ENCODE results near the gene MTCL3.

Gene MTCL3

DNA sequence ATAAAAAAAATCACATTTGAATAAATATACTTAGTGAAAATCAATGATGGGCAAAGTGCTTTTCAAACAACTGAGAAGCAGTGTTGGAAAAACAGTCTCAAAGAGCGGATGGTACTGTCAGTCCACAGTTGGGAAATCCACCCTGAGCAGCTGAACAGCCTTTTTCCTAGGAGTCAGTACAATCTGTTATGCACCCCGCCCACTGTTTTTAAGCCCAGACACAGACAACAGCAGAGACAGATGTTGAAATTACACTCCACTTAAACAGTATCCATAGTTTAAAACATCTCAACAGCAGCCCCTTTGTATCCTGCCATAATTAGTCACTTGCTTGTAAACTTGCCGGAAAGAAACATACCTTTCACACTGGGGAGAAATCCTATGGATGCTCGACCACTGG lies 60.3 kb downstream of the MTCL3 start:
- no peak overlapping the region for H3K4me3 ChIP-seq (ENCODE audit: low read depth, low read length)
- DNase-seq (ENCODE audit: low read depth): no peak
- TF ChIP-seq, protein P1, sequence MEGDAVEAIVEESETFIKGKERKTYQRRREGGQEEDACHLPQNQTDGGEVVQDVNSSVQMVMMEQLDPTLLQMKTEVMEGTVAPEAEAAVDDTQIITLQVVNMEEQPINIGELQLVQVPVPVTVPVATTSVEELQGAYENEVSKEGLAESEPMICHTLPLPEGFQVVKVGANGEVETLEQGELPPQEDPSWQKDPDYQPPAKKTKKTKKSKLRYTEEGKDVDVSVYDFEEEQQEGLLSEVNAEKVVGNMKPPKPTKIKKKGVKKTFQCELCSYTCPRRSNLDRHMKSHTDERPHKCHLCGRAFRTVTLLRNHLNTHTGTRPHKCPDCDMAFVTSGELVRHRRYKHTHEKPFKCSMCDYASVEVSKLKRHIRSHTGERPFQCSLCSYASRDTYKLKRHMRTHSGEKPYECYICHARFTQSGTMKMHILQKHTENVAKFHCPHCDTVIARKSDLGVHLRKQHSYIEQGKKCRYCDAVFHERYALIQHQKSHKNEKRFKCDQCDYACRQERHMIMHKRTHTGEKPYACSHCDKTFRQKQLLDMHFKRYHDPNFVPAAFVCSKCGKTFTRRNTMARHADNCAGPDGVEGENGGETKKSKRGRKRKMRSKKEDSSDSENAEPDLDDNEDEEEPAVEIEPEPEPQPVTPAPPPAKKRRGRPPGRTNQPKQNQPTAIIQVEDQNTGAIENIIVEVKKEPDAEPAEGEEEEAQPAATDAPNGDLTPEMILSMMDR (IDR thresholded peaks at IDR 0.05; ENCODE audit: insufficient read depth, low read depth, low read length, missing control alignments): no peak

GRCh38 chr6:127458222-127458621 lies 60.9 kb downstream of the MTCL3 start:
- H3K4me3 ChIP-seq (ENCODE audit: low read depth, low read length): no peak overlapping the region
- TF ChIP-seq, protein P1 (IDR thresholded peaks at IDR 0.05; ENCODE audit: insufficient read depth, low read depth, low read length, missing control alignments): no peak
- DNase-seq (ENCODE audit: low read depth): no peak

- TF ChIP-seq, protein P1 (IDR thresholded peaks at IDR 0.05; ENCODE audit: insufficient read depth, low read depth, low read length, missing control alignments): no peak
- DNase-seq (ENCODE audit: low read depth): no peak
- H3K4me3 ChIP-seq (ENCODE audit: low read depth, low read length): no peak overlapping the region
These were observed 61.6 kb downstream of the MTCL3 start for GRCh38 chr6:127457456-127458064.

- TF ChIP-seq, protein P1 (IDR thresholded peaks at IDR 0.05; ENCODE audit: insufficient read depth, low read depth, low read length, missing control alignments): no peak
- no peak overlapping the region for H3K4me3 ChIP-seq (ENCODE audit: low read depth, low read length)
- no peak for DNase-seq (ENCODE audit: low read depth)
These were observed 62.7 kb downstream of the MTCL3 start for GRCh38 chr6:127456465-127456864.

DNA sequence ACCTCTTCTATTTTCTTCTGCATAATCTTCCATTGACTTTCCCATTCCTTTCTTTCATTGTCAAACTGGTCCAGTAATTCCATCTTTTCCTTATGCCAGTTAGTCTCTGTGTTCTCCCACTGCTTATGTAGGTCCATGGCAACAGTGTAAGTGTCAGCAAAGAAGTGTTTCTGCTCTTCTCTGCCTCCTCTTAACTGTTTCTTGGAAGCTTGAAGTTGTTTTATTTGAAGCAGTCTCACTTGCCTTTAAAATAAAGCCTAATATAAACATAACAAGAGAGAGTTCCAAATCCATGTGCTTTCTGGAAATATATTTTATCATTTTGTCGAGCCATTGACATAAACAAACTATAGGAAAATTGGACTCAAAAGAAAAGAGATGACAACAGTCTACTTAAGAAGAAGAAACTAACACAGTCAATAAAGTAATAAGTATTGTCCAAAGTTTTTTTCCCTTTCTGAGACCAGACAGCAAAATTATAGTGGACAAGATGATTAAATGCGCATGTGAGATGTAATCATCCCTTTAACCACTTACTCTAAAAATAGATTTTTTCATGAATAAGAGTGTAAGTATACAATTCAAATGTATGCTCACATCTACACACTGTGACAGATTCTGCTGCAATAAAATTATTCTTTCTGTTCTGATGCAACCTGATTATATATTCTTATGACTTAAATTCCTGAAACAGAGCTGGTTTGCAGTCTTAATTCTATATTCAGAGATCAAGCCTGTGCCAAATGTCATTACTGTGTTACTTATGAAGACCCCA lies 65.1 kb downstream of the MTCL3 start:
- no peak for DNase-seq (ENCODE audit: low read depth)
- TF ChIP-seq, protein P1 (IDR thresholded peaks at IDR 0.05; ENCODE audit: insufficient read depth, low read depth, low read length, missing control alignments): no peak
- H3K4me3 ChIP-seq (ENCODE audit: low read depth, low read length): no peak overlapping the region

GRCh38 chr6:127452803-127453202 lies 66.3 kb downstream of the MTCL3 start:
- no peak overlapping the region for H3K4me3 ChIP-seq (ENCODE audit: low read depth, low read length)
- TF ChIP-seq, protein P1 (IDR thresholded peaks at IDR 0.05; ENCODE audit: insufficient read depth, low read depth, low read length, missing control alignments): no peak
- no peak for DNase-seq (ENCODE audit: low read depth)

Measured in GM12865 (cell line).